ENCODE measurements around the gene ALKAL2.

- no peak for TF ChIP-seq CTCF (IDR thresholded peaks at IDR 0.05)
- no peak for TF ChIP-seq POLR2A (IDR thresholded peaks at IDR 0.05)
Measured at GRCh38 chr2:323035-323434, 35.1 kb upstream of the ALKAL2 start.
